Colonic mucosa (tissue), 4 donors: ENCODE results near the gene PRKCE. TPM values are rescaled to one million over a fixed set of nuclear protein-coding genes. Genes with fewer than 3 reads are reported as not detected.
A peak's percentile ranks its signal among the peaks of the same experiment; 100 is the strongest.
"Not testable (repeated sequence)": the region's sequence is repeated elsewhere in the genome, so short reads cannot be mapped to it uniquely, and the experiment has no call there.

Source experiments
- DNase-seq: peaks from one replicate; pipeline ENCODE4 v3.0.0-alpha.2; 2020
- H3K27ac ChIP-seq: fragments of 200-600 bp; one replicate; pipeline ENCODE4 v1.8.0; 2021
- H3K27me3 ChIP-seq: fragments of 200-600 bp; one replicate; pipeline ENCODE4 v1.8.0; 2021
- H3K36me3 ChIP-seq: fragments of 200-600 bp; one replicate; pipeline ENCODE4 v1.8.0; 2021
- H3K4me1 ChIP-seq: fragments of 200-600 bp; one replicate; pipeline ENCODE4 v1.8.0; 2021; ENCODE audit warnings: mild to moderate bottlenecking
- H3K4me3 ChIP-seq: fragments of 200-600 bp; one replicate; pipeline ENCODE4 v1.8.0; 2021
- H3K9ac ChIP-seq, 2 donors: one replicate each; pipeline ENCODE4 v1.7.0; 2013; ENCODE audit warnings: control low read depth in 2 of 2, low read depth in 2 of 2, low read length in 2 of 2
- H3K9me3 ChIP-seq: fragments of 200-600 bp; one replicate; pipeline ENCODE4 v1.8.0; 2021
- CTCF ChIP-seq: fragments of 200-600 bp; IDR thresholded peaks from one replicate; pipeline ENCODE4 v1.8.0; 2022; ENCODE audit warnings: antibody characterized with exemption, mild to moderate bottlenecking
- intact Hi-C: fragments of 100-400 bp; cut with DNase I; formaldehyde crosslinking; loops from one replicate; pipeline ENCODE4 v1.14.1; 2022
- total RNA-seq, 2 donors: library from RNA; stranded (reverse); fragmentation: NEBNext Ultra II Directional in 1 of 2; extraction: Animal tissue kit (Norgen Biotek cat#: 25700) in 1 of 2; gene quantifications; one replicate each; pipeline ENCODE4 v1.2.1, GENCODE V29; 2021
- donor health status: healthy.
- donor health status: DM: no; HTN: no; CAD: no.
- donor health status: DM: no; HTN: no; CAD: no.

The PRKCE gene
- total RNA-seq, 2 donors from 2014 or later = 17.5 to 25.8 TPM

GRCh38 chr2:46200861-46201605, 549.6 kb downstream of the PRKCE start:
- H3K27ac ChIP-seq = no peak overlapping the region
- TF ChIP-seq CTCF = no peak
- intact Hi-C loops = no loop called here

GRCh38 chr2:46202453-46202852, 551.0 kb downstream of the PRKCE start:
- Histone ChIP-seq H3K4me1 (no peaks in the 10 kb centered on the region), H3K27ac (no peak overlapping the region), H3K27me3 (no peaks in the 10 kb centered on the region), H3K9me3 (no peaks in the 10 kb centered on the region), H3K9ac (no peak overlapping the region), H3K36me3 (no peaks in the 10 kb centered on the region), H3K4me3 (no peak overlapping the region)
- no peak for TF ChIP-seq CTCF
- intact Hi-C loops = no loop called here
- DNase-seq = no peak

More at GRCh38 chr2:46200861-46201605, 549.6 kb downstream of the PRKCE start:
- Histone ChIP-seq H3K4me1 (no peaks in the 10 kb centered on the region), H3K36me3 (no peaks in the 10 kb centered on the region), H3K4me3 (no peak overlapping the region), H3K27me3 (no peaks in the 10 kb centered on the region), H3K9ac (no peak overlapping the region), H3K9me3 (no peaks in the 10 kb centered on the region)
- DNase-seq = no peak

GRCh38 chr2:46202987-46203386, 551.5 kb downstream of the PRKCE start:
- Histone ChIP-seq H3K4me3 (no peak overlapping the region), H3K9me3 (no peaks in the 10 kb centered on the region), H3K27me3 (no peaks in the 10 kb centered on the region), H3K4me1 (no peaks in the 10 kb centered on the region), H3K36me3 (no peaks in the 10 kb centered on the region), H3K9ac (no peak overlapping the region), H3K27ac (no peak overlapping the region)
- intact Hi-C loops = no loop called here
- TF ChIP-seq CTCF = no peak
- DNase-seq = no peak

- H3K9me3 ChIP-seq, intact Hi-C loops, H3K27ac ChIP-seq, H3K4me1 ChIP-seq, H3K9ac ChIP-seq, H3K36me3 ChIP-seq, H3K27me3 ChIP-seq, H3K4me3 ChIP-seq: not testable (repeated sequence)
- peak; percentile 65 for DNase-seq
Measured at GRCh38 chr2:46203636-46204035, 552.2 kb downstream of the PRKCE start.

- H3K4me1 ChIP-seq = no peaks in the 10 kb centered on the region
- H3K36me3 ChIP-seq = no peaks in the 10 kb centered on the region
- no peak overlapping the region for H3K9ac ChIP-seq
- intact Hi-C loops = no loop called here
- H3K27me3 ChIP-seq = no peaks in the 10 kb centered on the region
- H3K4me3 ChIP-seq = no peak overlapping the region
- no peaks in the 10 kb centered on the region for H3K9me3 ChIP-seq
- H3K27ac ChIP-seq = no peak overlapping the region
- TF ChIP-seq CTCF = no peak
- DNase-seq = no peak
Measured at GRCh38 chr2:46207591-46207990, 556.1 kb downstream of the PRKCE start.

GRCh38 chr2:46208766-46209165, 557.3 kb downstream of the PRKCE start:
- no peaks in the 10 kb centered on the region for H3K4me1 ChIP-seq
- H3K9me3 ChIP-seq = no peaks in the 10 kb centered on the region
- intact Hi-C loops = no loop called here
- no peak for DNase-seq
- H3K9ac ChIP-seq = no peak overlapping the region
- no peaks in the 10 kb centered on the region for H3K36me3 ChIP-seq
- no peak for TF ChIP-seq CTCF
- H3K27me3 ChIP-seq = no peaks in the 10 kb centered on the region
- H3K4me3 ChIP-seq = no peak overlapping the region
- no peak overlapping the region for H3K27ac ChIP-seq
